HL-60/S4 treated with phorbol 12-myristate 13-acetate at 8.2 ng/mL for 4 days and 3 days (cell line): Measurements from ENCODE around the gene MYO1G.
"Not testable (repeated sequence)": the region's sequence is repeated elsewhere in the genome, so short reads cannot be mapped to it uniquely, and the experiment has no call there.

Source experiments
- in situ Hi-C: fragments of 300-500 bp; cut with MboI; formaldehyde crosslinking; loops from 2 replicates; pipeline ENCODE4 v1.15.0; 2022; ENCODE audit warnings: low sequenced_read_pairs

Gene MYO1G

DNA sequence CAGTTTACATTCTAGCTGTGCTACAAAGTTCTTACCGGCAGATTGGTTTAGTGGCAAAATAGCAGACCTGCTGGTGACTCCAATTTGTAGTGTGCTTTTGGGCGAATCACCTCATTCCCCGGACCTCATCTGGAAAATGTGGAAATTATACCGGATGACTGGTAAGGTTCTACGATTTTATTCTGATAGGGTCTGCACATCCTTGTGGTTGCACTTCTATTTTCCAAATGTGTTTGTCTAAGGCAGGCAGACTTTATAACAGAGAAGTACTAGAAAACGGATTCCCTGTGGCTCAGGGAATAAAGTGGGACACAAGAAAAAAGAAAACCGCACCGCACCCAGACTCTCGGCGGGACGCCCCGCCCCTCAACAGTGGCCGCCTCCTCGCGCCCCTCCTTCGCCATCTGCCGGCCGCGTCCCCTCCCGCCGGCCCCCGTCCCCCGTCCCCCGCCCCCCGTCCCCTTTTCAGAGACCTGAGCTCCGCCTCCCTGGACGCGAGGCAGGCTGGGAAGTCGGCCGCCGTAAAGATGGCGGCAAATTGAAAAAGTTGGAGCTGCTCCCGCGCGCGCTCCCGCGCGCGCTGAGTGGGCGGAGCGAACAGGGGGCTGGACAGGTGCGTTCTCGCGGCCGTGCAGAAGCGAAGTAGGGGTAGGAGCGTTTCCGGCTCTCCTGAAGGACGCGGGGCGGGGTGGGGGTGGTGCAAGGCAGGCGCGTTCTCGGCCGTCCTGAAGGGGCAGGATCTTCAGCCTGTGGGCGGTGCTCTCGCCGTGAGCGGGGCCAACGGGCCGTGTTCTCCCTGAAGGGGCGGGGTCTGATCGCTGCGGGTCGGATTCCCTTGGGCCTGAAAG, 20.7 kb upstream of the MYO1G start:
- in situ Hi-C loops = no loop called here

DNA sequence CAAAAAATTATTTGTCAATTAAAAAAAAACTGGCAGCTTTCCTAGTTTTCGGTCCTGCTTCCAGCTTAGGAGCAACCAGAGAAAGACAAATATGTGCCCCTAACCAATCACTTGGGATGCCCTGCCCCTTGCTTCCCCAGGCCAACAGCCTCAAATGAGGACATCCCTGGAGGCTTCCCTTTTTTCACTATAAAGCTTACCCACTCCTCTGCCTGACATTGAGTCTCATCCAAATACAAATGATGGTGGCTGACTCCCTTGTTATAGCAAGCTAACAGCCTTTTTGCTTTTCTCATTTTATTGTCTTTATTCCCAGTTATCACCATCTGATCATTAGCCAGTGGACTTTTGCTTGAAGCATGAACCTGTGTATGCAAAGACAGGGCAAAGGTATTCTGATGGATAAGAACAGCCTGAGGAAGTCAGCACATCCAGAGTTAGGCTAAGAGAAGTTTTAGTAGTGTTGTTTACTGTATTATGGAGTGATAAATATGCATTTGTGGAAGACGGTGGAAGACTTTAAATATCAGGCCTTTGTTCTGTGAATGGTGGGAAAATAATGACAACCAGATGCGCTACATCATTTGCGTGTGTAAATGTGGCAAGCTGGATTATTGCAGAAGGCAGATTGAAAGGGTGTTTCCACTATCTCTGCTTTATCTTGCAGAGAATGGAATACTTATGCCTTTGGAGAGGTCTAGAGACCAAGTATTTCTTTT, 19.5 kb upstream of the MYO1G start:
- in situ Hi-C loops = no loop called here

DNA sequence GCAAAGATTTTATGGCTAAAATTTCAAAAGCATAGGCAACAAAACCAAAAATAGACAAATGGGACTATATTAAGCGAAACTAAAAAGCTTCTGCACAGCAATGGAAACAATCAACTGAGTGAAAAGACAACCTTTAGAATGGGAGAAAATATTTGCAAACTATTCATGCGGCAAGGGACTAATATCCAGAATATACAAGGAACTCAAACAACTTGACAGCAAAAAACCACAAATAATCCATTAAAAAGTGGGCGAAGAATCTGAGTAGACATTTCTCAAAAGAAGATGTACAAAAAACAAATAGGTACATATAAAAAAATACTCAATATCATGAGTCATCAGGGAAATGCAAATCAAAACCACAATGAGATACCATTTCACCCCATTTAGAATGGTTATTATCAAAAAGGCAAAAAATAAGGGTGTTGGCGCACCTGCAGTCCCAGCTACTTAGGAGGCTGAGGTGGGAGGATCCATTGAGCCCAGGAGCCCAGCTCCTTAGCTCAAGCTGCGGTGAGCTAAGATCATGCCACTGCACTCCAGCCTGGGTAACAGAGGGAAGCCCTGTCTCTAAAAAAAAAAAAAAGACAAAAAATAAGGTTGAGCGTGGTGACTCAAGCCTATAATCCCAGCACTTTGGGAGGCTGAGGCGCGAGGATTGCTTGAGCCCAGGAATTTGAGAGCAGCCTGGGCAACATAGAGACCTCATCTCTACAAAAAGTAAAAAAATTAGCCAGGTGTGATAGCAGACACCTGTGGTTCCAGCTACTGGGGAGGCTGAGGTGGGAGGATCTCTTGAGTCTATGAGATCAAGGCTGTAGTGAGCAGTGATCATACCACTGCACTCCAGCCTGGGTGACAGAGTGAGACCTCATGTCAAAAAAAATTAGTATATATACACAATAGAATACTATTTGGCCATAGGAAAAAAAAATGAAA, 17.0 kb upstream of the MYO1G start:
- in situ Hi-C loops = no loop called here

DNA sequence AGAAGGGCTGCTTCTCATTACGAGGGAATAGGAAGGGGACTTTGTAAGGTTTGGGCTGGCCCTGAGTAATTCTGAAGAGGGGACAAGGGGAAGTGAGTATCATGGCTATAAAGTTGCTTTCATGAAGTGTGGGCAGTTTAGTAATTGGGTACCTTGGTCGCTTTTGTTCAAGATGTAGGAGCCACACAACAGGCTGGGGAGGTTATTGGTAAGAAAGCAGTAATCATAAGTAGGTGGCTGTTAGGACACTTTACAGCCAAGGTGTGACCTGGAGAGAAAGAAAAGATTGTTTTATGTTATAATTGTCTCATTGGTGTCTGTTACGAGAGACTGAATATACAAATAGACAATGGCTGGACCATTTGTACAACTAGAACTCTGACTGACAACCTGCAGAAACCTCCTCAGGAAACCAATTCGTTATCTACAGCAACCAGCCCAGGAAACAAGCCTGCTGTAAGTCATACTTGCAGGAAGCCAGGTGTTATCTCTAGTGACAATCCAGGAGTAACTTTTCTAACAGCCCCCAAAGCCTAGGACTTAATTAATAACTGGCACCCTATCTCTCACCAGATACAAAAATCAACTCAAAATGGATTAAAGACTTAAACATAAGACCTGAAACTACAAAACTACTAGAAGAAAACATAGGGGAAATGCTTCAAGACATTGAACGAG, 16.2 kb upstream of the MYO1G start:
- in situ Hi-C loops = no loop called here

DNA sequence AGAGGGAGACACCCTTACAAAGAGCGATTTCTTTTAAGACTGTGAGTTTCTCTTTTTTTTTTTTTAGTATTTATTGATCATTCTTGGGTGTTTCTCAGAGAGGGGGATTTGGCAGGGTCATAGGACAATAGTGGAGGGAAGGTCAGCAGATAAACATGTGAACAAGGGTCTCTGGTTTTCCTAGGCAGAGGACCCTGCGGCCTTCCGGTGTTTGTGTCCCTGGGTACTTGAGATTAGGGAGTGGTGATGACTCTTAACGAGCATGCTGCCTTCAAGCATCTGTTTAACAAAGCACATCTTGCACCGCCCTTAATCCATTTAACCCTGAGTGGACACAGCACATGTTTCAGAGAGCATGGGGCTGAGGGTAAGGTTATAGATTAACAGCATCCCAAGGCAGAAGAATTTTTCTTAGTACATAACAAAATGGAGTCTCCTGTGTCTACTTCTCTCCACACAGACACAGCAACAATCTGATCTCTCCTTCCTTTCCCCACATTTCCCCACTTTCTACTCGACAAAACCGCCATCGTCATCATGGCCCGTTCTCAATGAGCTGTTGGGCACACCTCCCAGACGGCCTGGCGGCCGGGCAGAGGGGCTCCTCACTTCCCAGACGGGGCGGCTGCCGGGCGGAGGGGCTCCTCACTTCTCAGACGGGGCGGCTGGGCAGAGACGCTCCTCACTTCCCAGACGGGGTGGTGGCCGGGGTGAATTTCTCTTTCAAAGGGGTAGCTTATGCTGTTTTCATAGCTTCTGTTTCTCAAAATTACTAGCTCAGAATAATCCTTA, 13.4 kb upstream of the MYO1G start:
- in situ Hi-C loops = not testable (repeated sequence)

DNA sequence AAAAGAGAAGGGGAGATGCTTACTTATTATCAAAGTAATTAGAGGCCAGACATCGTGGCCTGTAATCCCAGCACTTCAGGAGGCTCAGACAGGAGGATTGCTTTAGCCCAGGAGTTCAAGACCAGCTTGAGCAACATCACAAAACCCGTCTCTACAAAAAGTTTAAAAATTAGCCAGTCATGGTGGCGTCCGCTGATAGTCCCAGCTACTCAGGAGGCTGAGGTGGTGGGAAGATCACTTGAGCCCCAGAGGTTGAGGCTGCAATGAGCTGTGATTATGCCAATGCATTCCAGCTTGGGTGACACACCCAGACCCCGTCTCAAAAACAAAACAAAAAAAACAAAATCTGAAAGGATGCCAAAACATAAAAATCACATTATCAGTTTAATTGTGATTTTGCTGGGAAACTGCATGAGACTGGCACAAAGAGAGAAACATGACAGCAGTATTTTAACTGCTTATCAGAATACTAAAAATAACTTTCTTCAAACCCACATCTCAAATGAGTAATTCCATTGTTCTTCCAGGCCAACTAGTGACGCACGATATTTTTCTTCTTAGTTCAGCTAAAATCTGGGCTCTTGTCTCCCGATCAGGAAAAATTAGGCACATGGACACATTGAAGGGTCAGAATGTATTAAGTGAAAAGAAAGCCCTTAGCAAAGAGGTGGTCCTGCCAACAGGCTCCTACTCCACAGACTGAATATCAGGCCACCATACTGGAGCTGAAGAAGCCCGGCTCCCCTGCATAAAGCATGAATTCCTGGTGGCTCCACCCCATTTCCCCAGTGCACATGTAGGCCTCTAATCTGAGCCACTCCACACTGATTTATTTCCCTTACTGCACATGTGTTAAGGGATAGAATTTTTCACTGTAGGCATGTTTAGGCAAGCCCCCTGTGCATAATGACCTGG, 11.6 kb upstream of the MYO1G start:
- in situ Hi-C loops = no loop called here

DNA sequence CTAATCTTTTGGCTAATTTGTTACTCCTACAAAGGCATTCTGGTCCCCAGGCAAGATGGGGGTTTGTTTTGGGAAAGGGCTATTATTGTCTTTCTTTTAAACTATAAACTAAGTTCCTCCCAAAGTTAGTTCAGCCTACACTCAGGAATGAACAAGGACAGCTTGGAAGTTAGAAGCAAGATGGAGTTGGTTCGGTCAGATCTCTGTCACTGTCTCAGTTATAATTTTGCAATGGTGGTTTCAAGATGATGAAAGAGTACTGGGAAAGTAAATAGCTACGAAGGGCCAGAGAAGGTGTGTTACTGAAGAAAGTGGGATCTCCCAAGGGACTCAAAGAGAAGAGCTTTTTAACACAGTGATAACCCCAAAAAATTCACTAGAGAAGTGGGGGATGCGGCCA, 10.3 kb upstream of the MYO1G start:
- in situ Hi-C loops = no loop called here

DNA sequence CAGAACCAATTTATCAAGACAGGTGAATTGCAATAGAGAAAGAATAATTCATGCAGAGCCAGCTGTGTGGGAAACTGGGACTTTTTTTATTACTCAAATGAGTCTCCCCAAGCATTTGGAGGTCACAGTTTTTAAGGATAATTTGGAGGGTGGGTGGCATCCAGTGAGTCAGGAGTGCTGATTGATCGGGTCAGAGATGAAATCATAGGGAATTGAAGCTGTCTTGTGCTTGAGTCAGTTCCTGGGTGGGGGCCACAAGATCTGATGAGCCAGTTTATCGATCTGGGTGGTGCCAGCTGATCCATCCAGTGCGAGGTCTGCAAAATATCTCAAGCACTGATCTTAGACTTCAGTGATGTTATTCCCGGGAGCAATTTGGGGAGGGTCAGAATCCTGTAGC, 9.9 kb upstream of the MYO1G start:
- in situ Hi-C loops = no loop called here

DNA sequence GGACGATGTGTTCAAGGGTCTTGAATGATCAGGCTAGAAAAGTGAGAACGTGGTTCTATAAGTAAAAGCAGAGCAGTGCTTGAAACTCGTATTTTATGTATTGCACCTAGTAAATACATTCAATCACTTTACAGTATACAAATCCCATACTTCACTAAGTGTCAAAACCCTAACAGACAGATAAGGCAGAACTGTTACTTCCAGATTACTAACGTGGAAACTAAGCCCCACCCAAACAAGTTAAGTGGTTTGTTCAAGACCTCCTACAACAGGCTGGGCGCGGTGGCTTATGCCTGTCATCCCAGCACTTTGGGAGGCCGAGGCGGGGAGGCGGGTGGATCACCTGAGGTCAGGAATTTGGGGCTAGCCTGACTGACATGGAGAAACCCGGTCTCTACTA, 9.2 kb upstream of the MYO1G start:
- in situ Hi-C loops = no loop called here

DNA sequence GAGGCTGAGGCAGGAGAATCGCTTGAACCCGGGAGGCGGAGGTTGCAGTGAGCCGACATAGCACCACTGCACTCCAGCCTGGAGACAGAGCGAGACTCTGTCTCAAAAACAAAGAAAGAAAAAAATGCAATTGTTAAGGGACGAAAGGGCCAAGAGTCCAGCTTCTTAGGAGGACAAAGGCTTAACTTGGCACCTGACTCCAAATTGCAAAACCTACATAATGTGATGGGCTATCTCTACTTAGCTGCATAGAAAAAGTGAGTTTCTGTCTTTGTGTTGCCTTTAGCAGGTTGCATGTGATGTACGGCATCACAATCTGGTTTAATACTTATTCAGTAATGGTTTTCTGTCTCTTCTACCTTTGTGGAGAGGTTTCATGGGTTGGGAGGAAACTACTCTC, 8.6 kb upstream of the MYO1G start:
- in situ Hi-C loops = no loop called here

DNA sequence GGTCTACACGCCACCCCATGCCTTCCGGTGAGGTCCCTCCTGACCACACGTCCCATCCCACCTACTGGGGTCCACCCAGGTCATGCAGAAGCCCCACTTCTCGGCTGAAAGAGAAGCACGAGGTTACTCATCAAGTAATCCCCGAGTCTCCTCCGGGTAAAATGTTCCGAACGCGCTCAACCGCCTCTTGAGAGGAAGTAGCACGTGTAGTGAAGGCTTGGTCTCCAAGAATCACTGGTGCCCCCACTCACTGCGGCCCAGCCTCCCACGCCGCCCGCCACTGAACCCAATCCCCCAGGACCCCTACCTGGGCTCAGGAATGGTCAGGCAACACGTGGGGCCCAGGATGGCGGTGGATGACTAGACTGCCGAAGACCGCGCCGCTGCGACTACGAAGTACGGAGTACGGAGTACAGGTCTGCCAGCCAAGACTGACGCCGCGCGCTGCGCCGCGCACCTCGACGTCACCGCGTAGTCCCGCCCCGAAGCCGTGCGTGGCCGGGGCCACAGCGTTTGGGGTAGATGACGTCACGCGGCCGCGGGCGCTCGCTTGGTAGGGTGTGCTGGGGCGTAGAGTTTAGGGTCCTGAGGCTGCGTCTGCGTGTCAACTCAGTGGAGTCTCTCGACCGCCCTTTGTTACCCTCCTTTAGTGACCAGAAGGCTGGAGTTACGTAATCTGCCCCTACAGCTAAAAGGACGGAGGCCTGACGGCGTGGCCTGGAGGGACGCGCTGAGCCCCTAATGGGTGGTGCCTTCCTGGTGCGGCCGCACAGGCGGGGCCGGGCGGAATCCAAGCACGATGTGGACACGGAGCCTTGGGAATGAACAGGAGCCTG, 7.6 kb upstream of the MYO1G start:
- in situ Hi-C loops = no loop called here

DNA sequence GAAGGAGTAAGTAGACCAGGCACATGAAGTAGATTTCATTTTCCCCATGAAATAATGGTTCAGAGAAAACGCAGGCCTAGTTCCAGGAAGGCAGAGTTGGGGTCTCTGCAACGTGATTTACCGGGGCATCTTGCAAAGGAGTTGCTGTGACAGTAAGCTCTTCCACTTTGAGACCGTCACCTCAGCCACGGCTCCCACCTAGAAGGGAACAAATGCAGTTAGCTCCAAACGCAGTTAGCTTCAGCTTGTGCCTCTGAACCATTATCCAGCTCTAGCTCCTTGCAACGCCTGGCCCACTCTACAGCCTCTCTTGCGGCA, 7.0 kb upstream of the MYO1G start:
- in situ Hi-C loops = no loop called here

DNA sequence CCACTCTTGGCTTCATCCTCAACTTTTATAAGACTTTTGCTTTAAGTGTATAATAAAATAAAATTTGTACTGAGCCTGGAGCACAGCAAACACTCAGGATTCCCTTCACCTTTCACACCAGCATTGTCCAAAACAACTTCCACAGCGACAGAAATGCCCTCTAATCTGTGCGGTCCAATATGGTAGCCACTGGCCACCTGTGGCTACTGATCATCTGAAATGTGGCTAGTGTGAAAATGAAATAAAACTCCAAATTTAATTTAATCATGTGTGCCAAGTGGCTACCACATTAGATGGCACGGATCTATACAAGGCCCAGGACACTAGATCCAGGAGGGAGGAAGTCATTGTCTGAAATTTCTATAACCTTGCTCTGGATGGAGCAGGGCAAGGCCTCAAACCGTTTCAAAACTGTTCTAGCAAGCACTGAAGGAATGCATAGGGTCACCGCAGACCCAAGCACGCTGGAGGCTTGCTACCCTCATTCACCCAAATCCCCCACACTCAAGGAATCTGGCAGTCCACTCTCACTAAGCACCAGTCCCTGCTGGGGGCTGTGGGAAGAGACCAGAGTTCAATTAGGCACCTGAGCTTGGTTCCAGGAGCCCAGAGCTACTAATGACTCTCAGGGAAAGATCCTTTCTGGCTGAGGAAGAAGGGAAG, 6.3 kb upstream of the MYO1G start:
- in situ Hi-C loops = no loop called here

DNA sequence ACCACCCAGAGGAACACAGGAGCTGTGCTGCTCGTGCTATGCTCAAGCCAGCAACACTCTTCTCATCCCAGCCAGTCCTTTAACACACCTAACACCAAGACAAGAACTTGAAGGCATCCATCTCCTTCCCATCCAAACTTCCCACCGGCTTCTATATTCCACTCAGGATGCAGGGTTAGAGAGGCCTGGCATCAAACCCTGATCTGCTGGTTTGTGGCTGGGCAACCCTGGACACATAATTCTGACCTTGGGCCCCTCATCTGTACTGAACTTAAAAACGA, 5.6 kb upstream of the MYO1G start:
- in situ Hi-C loops = no loop called here

DNA sequence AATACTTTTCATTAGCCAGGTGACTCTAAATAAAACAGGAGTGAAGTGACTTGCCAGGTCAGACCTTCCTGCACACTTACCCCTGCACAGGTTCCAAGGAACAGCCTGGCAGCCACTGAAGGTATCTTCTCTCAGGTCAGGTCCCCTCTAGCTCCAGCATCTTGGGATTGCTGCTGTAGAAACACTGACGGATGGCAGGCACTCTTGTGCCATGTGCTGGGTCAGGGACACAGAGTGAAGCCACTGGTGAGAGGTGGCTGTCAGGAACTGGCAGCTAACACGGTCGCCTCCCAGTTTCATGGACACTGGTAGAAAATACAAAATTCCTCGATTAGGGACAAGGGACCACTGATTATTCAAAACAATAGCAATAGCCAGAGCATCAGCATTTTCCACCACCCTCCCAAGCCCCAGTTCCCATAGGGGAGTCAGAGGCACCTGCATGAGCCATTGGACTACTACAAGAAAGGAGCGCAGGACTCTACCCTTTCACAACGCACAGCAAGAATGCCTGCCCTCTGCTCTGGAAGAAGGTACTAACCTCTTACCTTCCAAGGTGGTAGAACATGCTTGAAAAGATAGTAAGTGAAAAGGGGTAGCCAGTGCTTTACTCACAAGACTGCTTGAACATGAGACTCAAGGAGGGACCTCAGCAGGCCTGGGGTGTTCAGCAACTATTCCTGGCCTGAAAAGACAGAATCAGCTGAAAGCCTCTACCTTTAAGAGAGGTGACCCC, 5.1 kb upstream of the MYO1G start:
- in situ Hi-C loops = no loop called here

DNA sequence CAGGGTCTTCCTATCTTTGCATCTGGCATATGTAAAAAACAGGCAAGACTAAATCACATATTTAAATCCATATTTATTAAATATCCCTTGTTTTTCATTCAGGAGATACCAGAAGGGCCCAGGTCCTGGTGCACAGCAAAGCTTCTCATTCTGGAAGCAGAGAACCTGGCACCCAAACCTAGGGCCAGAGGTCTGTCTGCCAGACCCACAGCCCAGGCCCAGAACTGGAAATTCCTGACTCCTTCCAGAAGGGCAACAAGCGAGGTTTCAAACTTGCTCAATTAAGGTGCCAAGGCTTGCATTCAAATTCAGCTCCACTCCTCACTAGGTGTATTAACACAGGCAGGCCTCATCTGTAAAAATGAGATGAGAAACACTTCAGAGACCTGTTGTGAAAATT, 4.2 kb upstream of the MYO1G start:
- in situ Hi-C loops = no loop called here

DNA sequence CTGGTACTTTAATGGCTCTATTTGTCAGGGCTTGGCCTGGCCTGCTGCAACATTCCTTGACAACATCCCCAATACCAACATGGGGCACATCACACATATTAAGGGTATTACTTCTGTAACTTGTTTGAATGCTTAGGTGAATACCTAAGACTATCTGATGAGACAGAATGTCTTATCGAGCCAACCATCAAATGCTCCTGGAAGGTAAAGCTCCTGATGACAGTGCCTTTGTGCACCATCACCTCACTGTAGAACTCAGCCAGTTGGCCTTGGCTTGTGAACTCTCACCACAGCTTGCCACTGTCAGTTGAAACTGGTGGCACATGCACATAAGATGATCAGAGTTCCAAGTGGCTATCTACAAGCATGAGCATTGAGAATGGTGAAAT, 3.7 kb upstream of the MYO1G start:
- in situ Hi-C loops = no loop called here
